Skeletal muscle tissue (tissue), 4 donors: ENCODE measurements around the gene EBNA1BP2. TPM values are rescaled to one million over a fixed set of nuclear protein-coding genes. Genes with fewer than 3 reads are reported as not detected.
"Not testable (repeated sequence)": the region's sequence is repeated elsewhere in the genome, so short reads cannot be mapped to it uniquely, and the experiment has no call there.

Experiments used
- H3K27ac ChIP-seq: one replicate; pipeline ENCODE4 v1.7.0; 2013; ENCODE audit warnings: mild to moderate bottlenecking, low read depth, low read length, inconsistent platforms
- H3K27me3 ChIP-seq, 3 donors: one replicate each; pipeline ENCODE4 v1.7.0; 2013; ENCODE audit warnings: low read length in 3 of 3; ENCODE audit not compliant: control insufficient read depth in 3 of 3, insufficient read depth in 3 of 3
- H3K36me3 ChIP-seq, 3 donors: one replicate each; pipeline ENCODE4 v1.7.0; 2013; ENCODE audit warnings: low read length in 3 of 3; ENCODE audit not compliant: control insufficient read depth in 3 of 3, insufficient read depth in 3 of 3
- H3K4me1 ChIP-seq, 3 donors: one replicate each; pipeline ENCODE4 v1.7.0; 2013; ENCODE audit warnings: low read length in 3 of 3, mild to moderate bottlenecking in 3 of 3; ENCODE audit not compliant: control insufficient read depth in 3 of 3, insufficient read depth in 3 of 3
- H3K4me3 ChIP-seq, 3 donors: one replicate each; pipeline ENCODE4 v1.7.0; 2013; ENCODE audit warnings: low read length in 3 of 3
- H3K9ac ChIP-seq, 3 donors: one replicate each; pipeline ENCODE4 v1.7.0; 2013; ENCODE audit warnings: low read length in 3 of 3, mild to moderate bottlenecking in 3 of 3, moderate library complexity in 2 of 3, low read depth in 1 of 3
- H3K9me3 ChIP-seq, 3 donors: one replicate each; pipeline ENCODE4 v1.7.0; 2013; ENCODE audit warnings: low read length in 3 of 3; ENCODE audit not compliant: control insufficient read depth in 3 of 3
- total RNA-seq: library from RNA; depleted of rRNA; stranded (reverse); fragments of >200 nt; gene quantifications from one replicate; pipeline ENCODE4 v1.2.3, GENCODE V29; 2014
- donor health status: Osteomylitis.

Gene EBNA1BP2
- 19.3 TPM for total RNA-seq

GRCh38 chr1:43171876-43172526 is at the start of gene EBNA1BP2, which contains the start of gene CFAP57:
TSS of gene EBNA1BP2 (minus strand) at chr1:43172290. CDS start at chr1:43172118, 172 bp downstream.
TSS of gene CFAP57 (plus strand) at chr1:43172330. CDS start at chr1:43172754, 424 bp downstream.
- Histone ChIP-seq H3K4me3 (peak within 1 kb of the TSS; percentile 98 to 99 (median 99)), H3K36me3 (peaks cover 24 to 33% (median 31%) of the 10 kb centered on the region in 3 donors), H3K4me1 (peaks cover 11 to 13% (median 13%) of the 10 kb centered on the region in 3 donors), H3K9me3 (no peaks in the 10 kb centered on the region), H3K27me3 (peaks cover 0 to 7% (median 5%) of the 10 kb centered on the region in 3 donors), H3K27ac (no peak within 1 kb of the TSS), H3K9ac (peak within 1 kb of the TSS; percentile 82 to 88 (median 88))

- no peaks in the 10 kb centered on the region for H3K36me3 ChIP-seq
- no peak overlapping the region for H3K4me3 ChIP-seq
- no peak overlapping the region for H3K27ac ChIP-seq
- H3K27me3 ChIP-seq, result no peaks in the 10 kb centered on the region
- no peaks in the 10 kb centered on the region for H3K4me1 ChIP-seq
- H3K9me3 ChIP-seq, result no peaks in the 10 kb centered on the region
- no peak overlapping the region for H3K9ac ChIP-seq
Observed at GRCh38 chr1:43221797-43222196, 49.7 kb upstream of the EBNA1BP2 start.

GRCh38 chr1:43220905-43221778 is 49.1 kb upstream of the EBNA1BP2 start:
- Histone ChIP-seq H3K4me3 (no peak overlapping the region), H3K36me3 (no peaks in the 10 kb centered on the region), H3K27me3 (peaks cover 0 to under 1% (median 0%) of the 10 kb centered on the region in 3 donors)

GRCh38 chr1:43217747-43218146 is 45.7 kb upstream of the EBNA1BP2 start:
- Histone ChIP-seq H3K9me3 (no peaks in the 10 kb centered on the region), H3K4me3 (no peak overlapping the region), H3K27ac (no peak overlapping the region), H3K36me3 (no peaks in the 10 kb centered on the region), H3K27me3 (peaks cover 0 to 8% (median 3%) of the 10 kb centered on the region in 3 donors), H3K9ac (no peak overlapping the region), H3K4me1 (no peaks in the 10 kb centered on the region)

More at GRCh38 chr1:43220905-43221778, 49.1 kb upstream of the EBNA1BP2 start:
- no peak overlapping the region for H3K27ac ChIP-seq
- no peaks in the 10 kb centered on the region for H3K9me3 ChIP-seq
- H3K4me1 ChIP-seq, result no peaks in the 10 kb centered on the region
- no peak overlapping the region for H3K9ac ChIP-seq

GRCh38 chr1:43214501-43215444 is 42.7 kb upstream of the EBNA1BP2 start:
- Histone ChIP-seq H3K4me3 (no peak overlapping the region), H3K27ac (no peak overlapping the region), H3K36me3 (no peaks in the 10 kb centered on the region), H3K9me3 (no peaks in the 10 kb centered on the region), H3K4me1 (no peaks in the 10 kb centered on the region), H3K9ac (no peak overlapping the region), H3K27me3 (peaks cover 0 to 8% (median 3%) of the 10 kb centered on the region in 3 donors)

GRCh38 chr1:43208277-43208676 is 36.2 kb upstream of the EBNA1BP2 start:
- H3K36me3 ChIP-seq, H3K4me3 ChIP-seq, H3K9me3 ChIP-seq, H3K9ac ChIP-seq, H3K27me3 ChIP-seq, H3K27ac ChIP-seq: not testable (repeated sequence)
- peaks cover 9 to 19% (median 10%) of the 10 kb centered on the region in 3 donors for H3K4me1 ChIP-seq

- Histone ChIP-seq H3K4me1 (peaks cover 9 to 19% (median 10%) of the 10 kb centered on the region in 3 donors), H3K9me3 (no peaks in the 10 kb centered on the region), H3K9ac (no peak overlapping the region), H3K27me3 (peaks cover 0 to 4% (median 0%) of the 10 kb centered on the region in 3 donors), H3K27ac (peak overlapping the region; percentile 51), H3K4me3 (no peak overlapping the region), H3K36me3 (no peaks in the 10 kb centered on the region)
Observed at GRCh38 chr1:43207229-43207853, 35.3 kb upstream of the EBNA1BP2 start.

GRCh38 chr1:43206600-43207228 is 34.6 kb upstream of the EBNA1BP2 start:
- Histone ChIP-seq H3K4me1 (peaks cover 9 to 19% (median 10%) of the 10 kb centered on the region in 3 donors), H3K27ac (peak overlapping the region; percentile 51), H3K36me3 (no peaks in the 10 kb centered on the region), H3K9me3 (no peaks in the 10 kb centered on the region), H3K27me3 (peaks cover 0 to 4% (median 0%) of the 10 kb centered on the region in 3 donors), H3K4me3 (no peak overlapping the region), H3K9ac (no peak overlapping the region)

GRCh38 chr1:43205671-43206070 is 33.6 kb upstream of the EBNA1BP2 start:
- peaks cover 0 to 4% (median 0%) of the 10 kb centered on the region in 3 donors for H3K27me3 ChIP-seq
- H3K4me1 ChIP-seq, result peaks cover 9 to 19% (median 10%) of the 10 kb centered on the region in 3 donors
- no peaks in the 10 kb centered on the region for H3K9me3 ChIP-seq
- H3K4me3 ChIP-seq, result no peak overlapping the region
- H3K27ac ChIP-seq, result no peak overlapping the region
- no peak overlapping the region for H3K9ac ChIP-seq
- H3K36me3 ChIP-seq, result no peaks in the 10 kb centered on the region
